Measurements from ENCODE around the gene NTRK2. TPM values are rescaled to one million over a fixed set of nuclear protein-coding genes. Genes with fewer than 3 reads are reported as not detected.

NTRK2 gene
- total RNA-seq, 1 donor from 2014 or later: 16.0 TPM

DNA sequence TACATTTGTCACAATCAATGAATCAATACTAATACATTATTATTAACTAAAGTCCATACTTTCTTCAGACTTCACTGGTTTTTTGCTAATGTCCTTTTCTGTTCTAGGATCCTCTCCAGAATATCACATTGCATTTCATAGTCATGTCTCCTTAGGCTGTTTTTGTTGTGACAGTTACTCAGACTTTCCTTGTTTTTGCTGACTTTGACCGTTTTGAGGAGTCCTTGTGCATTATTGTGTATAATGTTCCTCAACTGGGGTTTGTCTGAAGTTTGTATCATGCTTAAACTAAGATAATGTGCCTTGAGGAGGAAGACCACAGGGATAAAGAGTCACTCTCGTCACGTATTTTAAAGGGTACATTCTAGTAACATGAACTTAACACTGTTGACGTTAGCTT, 376.9 kb downstream of the NTRK2 start:
- no peaks in the 10 kb centered on the region for H3K36me3 ChIP-seq
- no peak overlapping the region for H3K27ac ChIP-seq
- no peak overlapping the region for H3K4me3 ChIP-seq
- intact Hi-C loops (cut with DNase I): no loop called here
- no peak for DNase-seq (ENCODE audit: extremely low spot score in 2 of 2)
- H3K4me1 ChIP-seq: no peaks in the 10 kb centered on the region
- H3K9me3 ChIP-seq: no peaks in the 10 kb centered on the region
- H3K27me3 ChIP-seq: no peaks in the 10 kb centered on the region
- no peak for TF ChIP-seq POLR2AphosphoS5 (IDR thresholded peaks at IDR 0.05; ENCODE audit: insufficient read depth in 1 of 2, low read depth in 1 of 2)
- TF ChIP-seq, protein P1, sequence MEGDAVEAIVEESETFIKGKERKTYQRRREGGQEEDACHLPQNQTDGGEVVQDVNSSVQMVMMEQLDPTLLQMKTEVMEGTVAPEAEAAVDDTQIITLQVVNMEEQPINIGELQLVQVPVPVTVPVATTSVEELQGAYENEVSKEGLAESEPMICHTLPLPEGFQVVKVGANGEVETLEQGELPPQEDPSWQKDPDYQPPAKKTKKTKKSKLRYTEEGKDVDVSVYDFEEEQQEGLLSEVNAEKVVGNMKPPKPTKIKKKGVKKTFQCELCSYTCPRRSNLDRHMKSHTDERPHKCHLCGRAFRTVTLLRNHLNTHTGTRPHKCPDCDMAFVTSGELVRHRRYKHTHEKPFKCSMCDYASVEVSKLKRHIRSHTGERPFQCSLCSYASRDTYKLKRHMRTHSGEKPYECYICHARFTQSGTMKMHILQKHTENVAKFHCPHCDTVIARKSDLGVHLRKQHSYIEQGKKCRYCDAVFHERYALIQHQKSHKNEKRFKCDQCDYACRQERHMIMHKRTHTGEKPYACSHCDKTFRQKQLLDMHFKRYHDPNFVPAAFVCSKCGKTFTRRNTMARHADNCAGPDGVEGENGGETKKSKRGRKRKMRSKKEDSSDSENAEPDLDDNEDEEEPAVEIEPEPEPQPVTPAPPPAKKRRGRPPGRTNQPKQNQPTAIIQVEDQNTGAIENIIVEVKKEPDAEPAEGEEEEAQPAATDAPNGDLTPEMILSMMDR (IDR thresholded peaks at IDR 0.05): no peak
- no peak for TF ChIP-seq POLR2A (IDR thresholded peaks at IDR 0.05)

DNA sequence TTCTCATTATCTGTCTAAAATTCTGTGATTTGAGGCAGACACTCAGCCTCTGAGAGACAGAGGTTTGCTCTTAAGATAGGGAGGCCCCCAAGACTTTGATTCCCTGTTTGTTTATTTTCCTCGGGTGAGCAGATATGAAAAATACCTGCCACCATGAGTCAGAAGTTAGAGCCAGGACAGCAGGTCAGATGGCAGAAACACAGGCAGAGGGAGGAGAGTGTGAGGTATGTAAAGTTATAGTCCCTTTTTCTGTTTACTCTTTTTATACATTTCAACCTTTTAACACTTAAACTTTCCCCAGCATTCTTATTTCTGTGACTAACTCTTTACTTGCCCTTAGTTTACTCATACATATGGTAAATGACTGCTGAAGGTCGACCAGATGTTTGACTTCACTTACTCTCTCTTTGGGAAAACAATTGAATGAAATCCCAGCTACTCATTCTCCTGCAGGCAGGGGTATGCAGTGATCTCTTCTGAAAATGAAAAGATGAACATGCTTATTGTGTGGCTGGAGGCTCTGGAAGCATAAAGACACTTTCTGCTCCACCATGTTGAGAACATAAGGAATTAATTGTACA, 383.8 kb downstream of the NTRK2 start:
- H3K4me3 ChIP-seq: no peak overlapping the region
- intact Hi-C loops (cut with DNase I): no loop called here
- H3K36me3 ChIP-seq: no peaks in the 10 kb centered on the region
- no peaks in the 10 kb centered on the region for H3K9me3 ChIP-seq
- no peak for DNase-seq (ENCODE audit: extremely low spot score in 2 of 2)
- H3K27ac ChIP-seq: no peak overlapping the region
- no peaks in the 10 kb centered on the region for H3K27me3 ChIP-seq
- no peaks in the 10 kb centered on the region for H3K4me1 ChIP-seq
- TF ChIP-seq POLR2A (IDR thresholded peaks at IDR 0.05) (no peak), POLR2AphosphoS5 (IDR thresholded peaks at IDR 0.05; ENCODE audit: insufficient read depth in 1 of 2, low read depth in 1 of 2) (no peak)
- TF ChIP-seq, protein P1 (IDR thresholded peaks at IDR 0.05): no peak

DNA sequence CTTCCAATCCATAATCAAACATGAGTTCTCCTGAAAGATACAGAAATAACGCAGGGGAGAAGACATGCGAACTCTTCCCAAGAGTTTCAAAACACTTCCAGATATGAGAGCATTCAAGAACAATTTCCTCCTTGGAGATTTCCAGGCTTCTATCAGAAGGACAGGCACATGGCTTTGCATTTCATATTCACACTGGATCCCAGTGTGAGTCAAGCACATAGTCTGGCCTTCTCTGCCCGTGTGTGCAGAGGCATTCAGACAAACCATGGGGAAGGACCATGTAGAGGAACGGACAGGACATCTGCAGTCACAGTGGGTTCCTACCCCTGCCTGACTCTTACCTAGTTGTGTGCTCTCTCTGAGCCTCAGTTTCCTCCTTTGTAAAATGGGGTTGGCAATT, 384.5 kb downstream of the NTRK2 start:
- intact Hi-C loops (cut with DNase I): no loop called here
- H3K36me3 ChIP-seq: no peaks in the 10 kb centered on the region
- no peaks in the 10 kb centered on the region for H3K9me3 ChIP-seq
- no peaks in the 10 kb centered on the region for H3K4me1 ChIP-seq
- no peak overlapping the region for H3K27ac ChIP-seq
- H3K27me3 ChIP-seq: no peaks in the 10 kb centered on the region
- H3K4me3 ChIP-seq: no peak overlapping the region
- DNase-seq (ENCODE audit: extremely low spot score in 2 of 2): no peak
- TF ChIP-seq, protein P1 (IDR thresholded peaks at IDR 0.05): no peak
- TF ChIP-seq POLR2A (IDR thresholded peaks at IDR 0.05) (no peak), POLR2AphosphoS5 (IDR thresholded peaks at IDR 0.05; ENCODE audit: insufficient read depth in 1 of 2, low read depth in 1 of 2) (no peak)

DNA sequence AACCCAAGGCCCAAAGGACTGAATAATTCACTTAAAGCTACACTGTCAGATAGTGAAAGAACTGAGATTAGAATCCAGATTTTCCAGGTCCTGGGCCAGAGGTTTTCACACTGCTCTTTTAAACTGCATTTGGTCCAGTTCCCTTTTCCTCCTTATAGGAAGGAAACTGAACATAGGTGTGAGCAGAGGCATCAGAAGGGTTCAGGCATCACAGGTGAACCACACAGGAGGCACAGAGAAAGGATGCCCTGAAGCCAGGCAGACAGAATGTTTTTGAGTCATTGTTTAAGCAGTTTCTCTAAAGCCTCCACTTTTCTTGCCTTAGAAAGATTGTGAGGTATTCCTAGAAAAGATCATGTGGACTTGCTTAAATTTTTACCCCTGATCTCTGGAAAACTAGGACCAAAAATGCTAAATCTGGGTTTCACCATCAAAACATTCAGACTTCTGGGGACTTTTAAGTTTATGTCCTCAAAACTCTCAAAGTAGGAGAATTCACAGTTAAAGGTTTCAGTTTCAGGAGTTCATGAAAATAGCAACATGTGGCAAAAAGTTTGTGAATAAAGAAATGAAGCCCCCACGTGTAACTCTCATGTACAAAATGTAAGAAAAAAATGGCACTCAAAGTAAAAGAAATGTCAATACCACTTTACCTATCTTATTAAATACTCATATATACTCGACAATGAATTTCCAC, 386.1 kb downstream of the NTRK2 start:
- DNase-seq (ENCODE audit: extremely low spot score in 2 of 2): no peak
- TF ChIP-seq POLR2AphosphoS5 (IDR thresholded peaks at IDR 0.05; ENCODE audit: insufficient read depth in 1 of 2, low read depth in 1 of 2): no peak
- TF ChIP-seq POLR2A (IDR thresholded peaks at IDR 0.05): no peak
- TF ChIP-seq, protein P1 (IDR thresholded peaks at IDR 0.05): no peak
- intact Hi-C loops (cut with DNase I): no loop called here
- Histone ChIP-seq H3K27ac (no peak overlapping the region), H3K27me3 (no peaks in the 10 kb centered on the region), H3K4me3 (no peak overlapping the region), H3K36me3 (no peaks in the 10 kb centered on the region), H3K4me1 (no peaks in the 10 kb centered on the region), H3K9me3 (no peaks in the 10 kb centered on the region)

DNA sequence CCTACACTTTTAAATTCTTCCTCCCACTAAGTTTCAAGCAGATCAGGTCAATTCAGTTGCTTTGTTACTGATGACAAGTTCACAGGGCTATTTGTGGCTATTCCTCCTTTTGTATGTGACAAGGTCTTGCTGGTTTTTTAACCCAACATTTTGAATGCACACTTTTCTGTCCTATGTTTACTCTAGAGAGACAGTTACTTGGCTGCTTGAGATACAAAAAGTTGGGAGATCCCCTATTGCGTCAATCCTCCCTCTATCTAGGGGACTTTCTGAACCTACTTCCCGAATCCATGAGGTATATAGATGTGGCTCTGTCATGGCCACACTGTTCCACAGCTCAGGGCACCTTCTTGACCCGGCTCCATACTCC, 386.7 kb downstream of the NTRK2 start:
- no peak overlapping the region for H3K27ac ChIP-seq
- H3K4me3 ChIP-seq: no peak overlapping the region
- no peaks in the 10 kb centered on the region for H3K27me3 ChIP-seq
- no peaks in the 10 kb centered on the region for H3K4me1 ChIP-seq
- H3K9me3 ChIP-seq: no peaks in the 10 kb centered on the region
- no peak for DNase-seq (ENCODE audit: extremely low spot score in 2 of 2)
- intact Hi-C loops (cut with DNase I): no loop called here
- H3K36me3 ChIP-seq: no peaks in the 10 kb centered on the region
- TF ChIP-seq POLR2AphosphoS5 (IDR thresholded peaks at IDR 0.05; ENCODE audit: insufficient read depth in 1 of 2, low read depth in 1 of 2) (no peak), POLR2A (IDR thresholded peaks at IDR 0.05) (no peak)
- TF ChIP-seq, protein P1 (IDR thresholded peaks at IDR 0.05): no peak

Measured in vagina (tissue), 2 donors.